Activated naive CD8-positive, alpha-beta T cell treated with anti-CD3 and anti-CD28 coated beads for 36 hours (primary cell): ENCODE results near the gene NLRP3. TPM values are rescaled to one million over a fixed set of nuclear protein-coding genes. Genes with fewer than 3 reads are reported as not detected.
"Not testable (repeated sequence)": the region's sequence is repeated elsewhere in the genome, so short reads cannot be mapped to it uniquely, and the experiment has no call there.

Source experiments
- DNase-seq: peaks from one replicate; pipeline ENCODE4 v3.0.0; 2021
- H3K27ac Mint-ChIP-seq: one replicate; pipeline ENCODE4 v1.8.0; 2022; ENCODE audit warnings: mild to moderate bottlenecking, moderate library complexity, mixed read lengths
- H3K27me3 Mint-ChIP-seq: one replicate; pipeline ENCODE4 v1.8.0; 2022; ENCODE audit warnings: mild to moderate bottlenecking, mixed read lengths
- H3K36me3 Mint-ChIP-seq: one replicate; pipeline ENCODE4 v1.8.0; 2021; ENCODE audit warnings: mild to moderate bottlenecking, mixed read lengths
- H3K4me1 Mint-ChIP-seq: one replicate; pipeline ENCODE4 v1.8.0; 2021; ENCODE audit warnings: mixed read lengths
- H3K4me3 Mint-ChIP-seq: one replicate; pipeline ENCODE4 v1.8.0; 2022; ENCODE audit warnings: mild to moderate bottlenecking, moderate library complexity, mixed read lengths
- H3K9me3 Mint-ChIP-seq: one replicate; pipeline ENCODE4 v1.8.0; 2022; ENCODE audit warnings: mixed read lengths
- total RNA-seq, 2 experiments: library from RNA; stranded (reverse); gene quantifications; one replicate each; pipeline ENCODE4 v1.2.3, GENCODE V29; 2021

The NLRP3 gene
- total RNA-seq, 2 experiments from 2014 or later = 8.5 to 9.1 TPM

- Mint-ChIP-seq H3K36me3 (no peaks in the 10 kb centered on the region), H3K4me3 (no peak overlapping the region), H3K9me3 (peaks cover 2% of the 10 kb centered on the region)
Measured at GRCh38 chr1:247467129-247467528, 51.2 kb downstream of the NLRP3 start.

GRCh38 chr1:247468481-247469140 lies 52.6 kb downstream of the NLRP3 start:
- no peaks in the 10 kb centered on the region for H3K9me3 Mint-ChIP-seq
- H3K27ac Mint-ChIP-seq = no peak overlapping the region
- H3K4me1 Mint-ChIP-seq = no peaks in the 10 kb centered on the region
- DNase-seq = no peak
- H3K27me3 Mint-ChIP-seq = peaks cover 6% of the 10 kb centered on the region
- no peaks in the 10 kb centered on the region for H3K36me3 Mint-ChIP-seq
- no peak overlapping the region for H3K4me3 Mint-ChIP-seq

More at GRCh38 chr1:247467129-247467528, 51.2 kb downstream of the NLRP3 start:
- Mint-ChIP-seq H3K4me1 (no peaks in the 10 kb centered on the region), H3K27me3 (peaks cover 6% of the 10 kb centered on the region), H3K27ac (no peak overlapping the region)
- no peak for DNase-seq

- Mint-ChIP-seq H3K9me3 (no peaks in the 10 kb centered on the region), H3K4me1 (no peaks in the 10 kb centered on the region), H3K27me3 (peaks cover 6% of the 10 kb centered on the region), H3K27ac (no peak overlapping the region), H3K36me3 (no peaks in the 10 kb centered on the region), H3K4me3 (no peak overlapping the region)
- DNase-seq = no peak
Measured at GRCh38 chr1:247469141-247469535, 53.2 kb downstream of the NLRP3 start.

- H3K4me3 Mint-ChIP-seq, H3K4me1 Mint-ChIP-seq, H3K27ac Mint-ChIP-seq: not testable (repeated sequence)
Measured at GRCh38 chr1:247470942-247471429, 55.0 kb downstream of the NLRP3 start.

GRCh38 chr1:247471445-247472016 lies 55.6 kb downstream of the NLRP3 start:
- H3K4me3 Mint-ChIP-seq = no peak overlapping the region
- no peaks in the 10 kb centered on the region for H3K36me3 Mint-ChIP-seq
- peaks cover 8% of the 10 kb centered on the region for H3K9me3 Mint-ChIP-seq
- H3K4me1 Mint-ChIP-seq = no peaks in the 10 kb centered on the region
- no peaks in the 10 kb centered on the region for H3K27me3 Mint-ChIP-seq
- no peak for DNase-seq
- H3K27ac Mint-ChIP-seq = no peak overlapping the region

More at GRCh38 chr1:247470942-247471429, 55.0 kb downstream of the NLRP3 start:
- not testable (repeated sequence) for H3K27me3 Mint-ChIP-seq, H3K36me3 Mint-ChIP-seq, DNase-seq, H3K9me3 Mint-ChIP-seq

- Mint-ChIP-seq H3K27ac (no peak overlapping the region), H3K27me3 (no peaks in the 10 kb centered on the region)
Measured at GRCh38 chr1:247472035-247472434, 56.1 kb downstream of the NLRP3 start.

GRCh38 chr1:247474367-247474766 lies 58.4 kb downstream of the NLRP3 start:
- DNase-seq = no peak
- Mint-ChIP-seq H3K36me3 (no peaks in the 10 kb centered on the region), H3K9me3 (peaks cover 8% of the 10 kb centered on the region), H3K4me3 (no peak overlapping the region), H3K27me3 (no peaks in the 10 kb centered on the region), H3K4me1 (no peaks in the 10 kb centered on the region), H3K27ac (no peak overlapping the region)

More at GRCh38 chr1:247472035-247472434, 56.1 kb downstream of the NLRP3 start:
- Mint-ChIP-seq H3K4me1 (no peaks in the 10 kb centered on the region), H3K9me3 (peaks cover 8% of the 10 kb centered on the region), H3K4me3 (no peak overlapping the region), H3K36me3 (no peaks in the 10 kb centered on the region)
- DNase-seq = no peak

GRCh38 chr1:247475793-247476192 lies 59.8 kb downstream of the NLRP3 start:
- no peaks in the 10 kb centered on the region for H3K36me3 Mint-ChIP-seq
- no peak for DNase-seq
- no peak overlapping the region for H3K27ac Mint-ChIP-seq
- H3K4me1 Mint-ChIP-seq = no peaks in the 10 kb centered on the region
- H3K4me3 Mint-ChIP-seq = no peak overlapping the region
- peaks cover 8% of the 10 kb centered on the region for H3K9me3 Mint-ChIP-seq
- no peaks in the 10 kb centered on the region for H3K27me3 Mint-ChIP-seq

GRCh38 chr1:247476328-247477058 lies 60.5 kb downstream of the NLRP3 start:
- not testable (repeated sequence) for H3K9me3 Mint-ChIP-seq, DNase-seq, H3K36me3 Mint-ChIP-seq, H3K27ac Mint-ChIP-seq, H3K4me1 Mint-ChIP-seq, H3K4me3 Mint-ChIP-seq, H3K27me3 Mint-ChIP-seq

- Mint-ChIP-seq H3K27ac (no peak overlapping the region), H3K9me3 (no peaks in the 10 kb centered on the region), H3K27me3 (no peaks in the 10 kb centered on the region), H3K4me3 (no peak overlapping the region), H3K4me1 (no peaks in the 10 kb centered on the region), H3K36me3 (no peaks in the 10 kb centered on the region)
- DNase-seq = no peak
Measured at GRCh38 chr1:247482747-247483146, 66.8 kb downstream of the NLRP3 start.

GRCh38 chr1:247487057-247487456 lies 71.1 kb downstream of the NLRP3 start:
- Mint-ChIP-seq H3K36me3 (no peaks in the 10 kb centered on the region), H3K27ac (no peak overlapping the region), H3K4me3 (no peak overlapping the region), H3K9me3 (no peaks in the 10 kb centered on the region), H3K27me3 (peaks cover 4% of the 10 kb centered on the region), H3K4me1 (no peaks in the 10 kb centered on the region)
- DNase-seq = no peak

- H3K4me1 Mint-ChIP-seq = no peaks in the 10 kb centered on the region
- H3K36me3 Mint-ChIP-seq = no peaks in the 10 kb centered on the region
- DNase-seq = no peak
- H3K4me3 Mint-ChIP-seq = no peak overlapping the region
- H3K9me3 Mint-ChIP-seq = no peaks in the 10 kb centered on the region
- H3K27ac Mint-ChIP-seq = no peak overlapping the region
- peaks cover 22% of the 10 kb centered on the region for H3K27me3 Mint-ChIP-seq
Measured at GRCh38 chr1:247491328-247491727, 75.4 kb downstream of the NLRP3 start.

GRCh38 chr1:247493106-247493505 lies 77.1 kb downstream of the NLRP3 start:
- DNase-seq = no peak
- peaks cover 22% of the 10 kb centered on the region for H3K27me3 Mint-ChIP-seq
- no peak overlapping the region for H3K27ac Mint-ChIP-seq
- H3K4me1 Mint-ChIP-seq = no peaks in the 10 kb centered on the region
- no peaks in the 10 kb centered on the region for H3K9me3 Mint-ChIP-seq
- H3K36me3 Mint-ChIP-seq = no peaks in the 10 kb centered on the region
- no peak overlapping the region for H3K4me3 Mint-ChIP-seq

GRCh38 chr1:247494767-247495166 lies 78.8 kb downstream of the NLRP3 start:
- Mint-ChIP-seq H3K4me1 (no peaks in the 10 kb centered on the region), H3K4me3 (no peak overlapping the region), H3K27me3 (peaks cover 26% of the 10 kb centered on the region), H3K9me3 (no peaks in the 10 kb centered on the region), H3K36me3 (no peaks in the 10 kb centered on the region), H3K27ac (no peak overlapping the region)
- no peak for DNase-seq

GRCh38 chr1:247496581-247497285 lies 80.8 kb downstream of the NLRP3 start:
- no peak for DNase-seq
- no peaks in the 10 kb centered on the region for H3K9me3 Mint-ChIP-seq
- H3K4me1 Mint-ChIP-seq = no peaks in the 10 kb centered on the region
- H3K27me3 Mint-ChIP-seq = peaks cover 25% of the 10 kb centered on the region
- no peaks in the 10 kb centered on the region for H3K36me3 Mint-ChIP-seq
- no peak overlapping the region for H3K27ac Mint-ChIP-seq
- H3K4me3 Mint-ChIP-seq = no peak overlapping the region
